Cardiac septum (tissue), 1 donor: Measurements from ENCODE around the gene THOC6. TPM values are rescaled to one million over a fixed set of nuclear protein-coding genes. Genes with fewer than 3 reads are reported as not detected.
"Not testable (repeated sequence)": the region's sequence is repeated elsewhere in the genome, so short reads cannot be mapped to it uniquely, and the experiment has no call there.

Experiments
- DNase-seq: peaks from one replicate; pipeline ENCODE4 v3.0.0-alpha.2; 2020; ENCODE audit warnings: low spot score
- intact Hi-C: fragments of 100-400 bp; cut with DNase I; formaldehyde crosslinking; loops from one replicate; pipeline ENCODE4 v1.14.0; 2022
- total RNA-seq: library from RNA; stranded (reverse); fragmentation: NEBNext Ultra II Directional; extraction: Animal tissue kit (Norgen Biotek cat#: 25700); gene quantifications from one replicate; pipeline ENCODE4 v1.2.1, GENCODE V29; 2021
- donor health status: DM: no; HTN: no; CAD: no.

Gene THOC6
- total RNA-seq, 1 donor from 2014 or later: 13.9 TPM

- no peak for DNase-seq
Measured at GRCh38 chr16:3060339-3061127, 36.7 kb downstream of the THOC6 start.

GRCh38 chr16:3062553-3062952, 38.7 kb downstream of the THOC6 start:
- intact Hi-C loops: loop anchor here (5.0 kb wide), 1 partner anchor 35 kb away; the partner anchor contains the start of gene ZSCAN10
- DNase-seq: no peak

More at GRCh38 chr16:3060339-3061127, 36.7 kb downstream of the THOC6 start:
- intact Hi-C loops: loop anchor here (5.0 kb wide), 1 partner anchor 37 kb away; the partner anchor contains the start of gene ZSCAN10

GRCh38 chr16:3063625-3064386, 40.0 kb downstream of the THOC6 start:
- intact Hi-C loops: loop anchor here (5.0 kb wide), 1 partner anchor 33 kb away; the partner anchor contains the start of gene ZSCAN10
- no peak for DNase-seq

- DNase-seq: peak; percentile 86
- intact Hi-C loops: no loop called here
Measured at GRCh38 chr16:3065069-3065741, 41.4 kb downstream of the THOC6 start, which contains the start of gene IL32. TSS of gene IL32 (plus strand) at chr16:3065640. CDS start at chr16:3065812, 172 bp downstream.

GRCh38 chr16:3065742-3066439, 42.1 kb downstream of the THOC6 start:
- intact Hi-C loops: no loop called here

GRCh38 chr16:3066440-3066748, 42.6 kb downstream of the THOC6 start:
- intact Hi-C loops: no loop called here
- no peak for DNase-seq

More at GRCh38 chr16:3065742-3066439, 42.1 kb downstream of the THOC6 start:
- DNase-seq: no peak

- DNase-seq: no peak
- intact Hi-C loops: no loop called here
Measured at GRCh38 chr16:3068487-3068886, 44.7 kb downstream of the THOC6 start.

- DNase-seq, intact Hi-C loops: not testable (repeated sequence)
Measured at GRCh38 chr16:3069146-3069545, 45.3 kb downstream of the THOC6 start.

- no peak for DNase-seq
- intact Hi-C loops: no loop called here
Measured at GRCh38 chr16:3070608-3071111, 46.8 kb downstream of the THOC6 start.

GRCh38 chr16:3071655-3072054, 47.8 kb downstream of the THOC6 start:
- no peak for DNase-seq
- intact Hi-C loops: no loop called here

GRCh38 chr16:3072148-3072547, 48.3 kb downstream of the THOC6 start:
- DNase-seq, intact Hi-C loops: not testable (repeated sequence)

GRCh38 chr16:3072576-3073263, 48.9 kb downstream of the THOC6 start:
- intact Hi-C loops, DNase-seq: not testable (repeated sequence)

GRCh38 chr16:3073448-3073847, 49.6 kb downstream of the THOC6 start:
- intact Hi-C loops: no loop called here
- no peak for DNase-seq

- DNase-seq: peak; percentile 89
- intact Hi-C loops: no loop called here
Measured at GRCh38 chr16:3074860-3075522, 51.2 kb downstream of the THOC6 start.

GRCh38 chr16:3075523-3075915, 51.7 kb downstream of the THOC6 start:
- DNase-seq: no peak
- intact Hi-C loops: no loop called here

GRCh38 chr16:3075946-3076345, 52.1 kb downstream of the THOC6 start:
- not testable (repeated sequence) for DNase-seq

GRCh38 chr16:3076577-3076976, 52.7 kb downstream of the THOC6 start:
- intact Hi-C loops: no loop called here
- no peak for DNase-seq

More at GRCh38 chr16:3075946-3076345, 52.1 kb downstream of the THOC6 start:
- intact Hi-C loops: not testable (repeated sequence)
